ENCODE data around the gene TAOK1. TPM values are rescaled to one million over a fixed set of nuclear protein-coding genes. Genes with fewer than 3 reads are reported as not detected.
"Not testable (repeated sequence)": the region's sequence is repeated elsewhere in the genome, so short reads cannot be mapped to it uniquely, and the experiment has no call there.

The TAOK1 gene
- total RNA-seq, 1 experiment from 2014 or later: 87.7 TPM

DNA sequence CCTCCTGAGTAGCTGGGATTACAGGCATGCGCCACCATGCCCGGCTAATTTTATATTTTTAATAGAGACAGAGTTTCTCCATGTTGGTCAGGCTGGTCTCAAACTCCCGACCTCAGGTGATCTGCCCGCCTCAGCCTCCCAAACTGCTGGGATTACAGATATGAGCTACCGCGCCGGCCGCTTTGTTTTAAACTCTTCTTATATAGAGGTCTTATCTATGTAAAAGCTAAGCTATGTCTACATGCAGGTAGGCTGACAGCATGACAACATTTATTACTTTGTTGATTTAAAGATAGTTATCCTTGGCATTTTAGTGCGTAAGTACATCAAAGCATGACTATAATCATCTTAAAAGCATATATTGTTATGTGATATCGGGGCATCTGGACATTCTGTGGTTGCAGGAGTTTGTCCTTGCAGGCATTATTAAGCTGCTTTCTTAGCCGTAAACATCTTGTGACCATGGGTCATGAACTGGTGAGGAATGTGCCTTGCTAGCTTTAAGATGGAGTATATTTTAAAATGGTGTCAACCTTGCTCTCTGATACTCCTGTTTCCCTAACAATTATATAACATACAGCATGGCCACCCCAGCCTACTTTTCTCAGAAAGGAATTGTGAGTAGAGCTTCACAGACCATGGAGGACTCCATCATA, 45.8 kb upstream of the TAOK1 start:
- Mint-ChIP-seq H3K36me3 (ENCODE audit: insufficient read depth, unreplicated experiment) (no peaks in the 10 kb centered on the region), H3K27ac (ENCODE audit: unreplicated experiment) (peak overlapping the region; percentile 71), H3K4me3 (ENCODE audit: unreplicated experiment) (no peak overlapping the region), H3K9me3 (ENCODE audit: unreplicated experiment) (no peaks in the 10 kb centered on the region), H3K27me3 (ENCODE audit: insufficient read depth, unreplicated experiment) (no peaks in the 10 kb centered on the region), H3K4me1 (ENCODE audit: low read depth, unreplicated experiment) (peaks cover 37% of the 10 kb centered on the region)
- ChIA-PET CTCF (interaction anchor here (0.9 to 1.5 kb wide), 7 partner anchors 26 to 273 kb away, joined by 3 to 12 read pairs (median 4); partner anchors contain the start of gene NUFIP2), POLR2A (interaction anchor here (0.9 to 1.7 kb wide), 3 partner anchors 26 to 53 kb away, joined by 3 to 32 read pairs (median 4); partner anchors contain the start of gene NUFIP2)
- Histone ChIP-seq H3K9me3 (no peaks in the 10 kb centered on the region), H3K4me3 (ENCODE audit: low read depth, low read length) (no peak overlapping the region), H3K27me3 (replicated peaks; ENCODE audit: control insufficient read depth, insufficient read depth, low read length) (no peaks in the 10 kb centered on the region), H3K4me1 (peaks cover 32% of the 10 kb centered on the region), H3K36me3 (ENCODE audit: control insufficient read depth, insufficient read depth, low read length) (no peaks in the 10 kb centered on the region)
- intact Hi-C loops (cut with micrococcal nuclease; ENCODE audit: unreplicated experiment): loop anchor here (2.0 kb wide), 1 partner anchor 50 kb away; the partner anchor contains the start of gene NUFIP2
- TF ChIP-seq, protein P1, sequence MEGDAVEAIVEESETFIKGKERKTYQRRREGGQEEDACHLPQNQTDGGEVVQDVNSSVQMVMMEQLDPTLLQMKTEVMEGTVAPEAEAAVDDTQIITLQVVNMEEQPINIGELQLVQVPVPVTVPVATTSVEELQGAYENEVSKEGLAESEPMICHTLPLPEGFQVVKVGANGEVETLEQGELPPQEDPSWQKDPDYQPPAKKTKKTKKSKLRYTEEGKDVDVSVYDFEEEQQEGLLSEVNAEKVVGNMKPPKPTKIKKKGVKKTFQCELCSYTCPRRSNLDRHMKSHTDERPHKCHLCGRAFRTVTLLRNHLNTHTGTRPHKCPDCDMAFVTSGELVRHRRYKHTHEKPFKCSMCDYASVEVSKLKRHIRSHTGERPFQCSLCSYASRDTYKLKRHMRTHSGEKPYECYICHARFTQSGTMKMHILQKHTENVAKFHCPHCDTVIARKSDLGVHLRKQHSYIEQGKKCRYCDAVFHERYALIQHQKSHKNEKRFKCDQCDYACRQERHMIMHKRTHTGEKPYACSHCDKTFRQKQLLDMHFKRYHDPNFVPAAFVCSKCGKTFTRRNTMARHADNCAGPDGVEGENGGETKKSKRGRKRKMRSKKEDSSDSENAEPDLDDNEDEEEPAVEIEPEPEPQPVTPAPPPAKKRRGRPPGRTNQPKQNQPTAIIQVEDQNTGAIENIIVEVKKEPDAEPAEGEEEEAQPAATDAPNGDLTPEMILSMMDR (IDR thresholded peaks at IDR 0.05; ENCODE audit: insufficient read depth in 1 of 2, low read depth in 1 of 2, low read length in 1 of 2, severe bottlenecking in 1 of 2, unreplicated experiment in 1 of 2): no peak
- DNase-seq: peak; percentile 72 to 86
- BruUV-seq (replicated peaks): no TSS peak

DNA sequence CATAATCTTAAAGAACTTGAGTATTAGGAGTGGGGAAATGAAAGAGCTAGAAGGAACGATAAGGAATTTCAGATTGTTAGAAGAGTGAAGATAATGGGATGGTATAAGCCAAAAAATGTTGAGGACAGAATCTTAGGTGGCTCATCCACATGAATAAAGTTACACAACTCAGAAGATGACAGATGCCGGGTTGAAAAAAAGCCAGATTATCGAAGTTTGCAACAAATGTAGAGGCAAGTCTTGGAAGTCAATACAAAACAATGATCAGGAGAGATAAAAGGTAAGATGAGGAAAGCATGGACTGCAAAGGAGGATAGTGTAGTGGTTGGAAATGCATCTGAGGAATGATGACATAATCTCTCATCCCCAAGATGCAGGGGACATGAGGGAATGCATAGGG, 45.1 kb upstream of the TAOK1 start:
- H3K9me3 ChIP-seq: no peaks in the 10 kb centered on the region
- Mint-ChIP-seq H3K27ac (ENCODE audit: unreplicated experiment) (peak overlapping the region; percentile 71), H3K36me3 (ENCODE audit: insufficient read depth, unreplicated experiment) (no peaks in the 10 kb centered on the region), H3K27me3 (ENCODE audit: insufficient read depth, unreplicated experiment) (no peaks in the 10 kb centered on the region), H3K4me3 (ENCODE audit: unreplicated experiment) (no peak overlapping the region), H3K4me1 (ENCODE audit: low read depth, unreplicated experiment) (peaks cover 37% of the 10 kb centered on the region), H3K9me3 (ENCODE audit: unreplicated experiment) (no peaks in the 10 kb centered on the region)
- CTCF ChIA-PET: interaction anchor here (0.6 to 1.5 kb wide), 6 partner anchors 25 to 196 kb away, joined by 3 to 12 read pairs (median 4); partner anchors contain the start of gene NUFIP2
- TF ChIP-seq, protein P1 (IDR thresholded peaks at IDR 0.05; ENCODE audit: insufficient read depth in 1 of 2, low read depth in 1 of 2, low read length in 1 of 2, severe bottlenecking in 1 of 2, unreplicated experiment in 1 of 2): no peak
- intact Hi-C loops (cut with micrococcal nuclease; ENCODE audit: unreplicated experiment): loop anchor here (2.0 kb wide), 1 partner anchor 50 kb away; the partner anchor contains the start of gene NUFIP2
- DNase-seq: no peak
- no peak overlapping the region for H3K4me3 ChIP-seq (ENCODE audit: low read depth, low read length)
- BruUV-seq (replicated peaks): no TSS peak
- no peaks in the 10 kb centered on the region for H3K27me3 ChIP-seq (replicated peaks; ENCODE audit: control insufficient read depth, insufficient read depth, low read length)
- H3K4me1 ChIP-seq: peaks cover 32% of the 10 kb centered on the region
- POLR2A ChIA-PET: interaction anchor here (0.5 to 1.7 kb wide), 2 partner anchors 38 to 51 kb away, joined by 14 to 32 read pairs; partner anchors contain the start of gene NUFIP2
- H3K36me3 ChIP-seq (ENCODE audit: control insufficient read depth, insufficient read depth, low read length): no peaks in the 10 kb centered on the region

DNA sequence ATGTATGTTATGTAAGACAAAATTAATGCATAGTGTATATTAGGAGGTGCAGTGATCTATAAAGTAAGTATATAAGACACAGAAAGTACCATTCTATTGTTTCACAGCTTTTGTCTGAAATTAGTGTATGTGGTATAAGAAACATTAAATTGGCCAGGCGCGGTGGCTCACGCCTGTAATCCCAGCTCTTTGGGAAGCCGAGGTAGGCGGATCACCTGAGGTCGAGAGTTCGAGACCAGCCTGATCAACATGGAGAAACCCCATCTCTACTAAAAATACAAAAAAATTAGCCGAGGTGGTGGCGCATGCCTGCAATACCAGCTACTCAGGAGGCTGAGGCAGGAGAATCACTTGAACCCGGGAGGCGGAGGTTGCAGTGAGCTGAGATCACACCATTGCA, 44.7 kb upstream of the TAOK1 start:
- intact Hi-C loops (cut with micrococcal nuclease; ENCODE audit: unreplicated experiment): loop anchor here (2.0 kb wide), 1 partner anchor 51 kb away; the partner anchor contains the start of gene NUFIP2
- POLR2A ChIA-PET: interaction anchor here (1.7 kb wide), 1 partner anchor 52 kb away, joined by 32 read pairs; the partner anchor contains the start of gene NUFIP2
- BruUV-seq (replicated peaks); H3K27me3 Mint-ChIP-seq (ENCODE audit: insufficient read depth, unreplicated experiment); H3K36me3 Mint-ChIP-seq (ENCODE audit: insufficient read depth, unreplicated experiment); H3K4me3 Mint-ChIP-seq (ENCODE audit: unreplicated experiment); H3K9me3 ChIP-seq; DNase-seq; H3K9me3 Mint-ChIP-seq (ENCODE audit: unreplicated experiment); H3K4me3 ChIP-seq (ENCODE audit: low read depth, low read length); H3K27me3 ChIP-seq (replicated peaks; ENCODE audit: control insufficient read depth, insufficient read depth, low read length); H3K36me3 ChIP-seq (ENCODE audit: control insufficient read depth, insufficient read depth, low read length); H3K27ac Mint-ChIP-seq (ENCODE audit: unreplicated experiment): not testable (repeated sequence)
- H3K4me1 ChIP-seq: peaks cover 32% of the 10 kb centered on the region
- H3K4me1 Mint-ChIP-seq (ENCODE audit: low read depth, unreplicated experiment): peaks cover 37% of the 10 kb centered on the region
- CTCF ChIA-PET: interaction anchor here (0.6 to 1.5 kb wide), 2 partner anchors 51 to 53 kb away, joined by 3 to 5 read pairs; partner anchors contain the start of gene NUFIP2
